Body of pancreas (tissue), 4 donors: ENCODE results near the gene PFKFB3. TPM values are rescaled to one million over a fixed set of nuclear protein-coding genes. Genes with fewer than 3 reads are reported as not detected.
"Not testable (repeated sequence)": the region's sequence is repeated elsewhere in the genome, so short reads cannot be mapped to it uniquely, and the experiment has no call there.

Experiments used
- ATAC-seq: fragments of 150-250 bp; one replicate; pipeline ENCODE4 v1.9.1; 2016
- DNase-seq, 4 donors: peaks; one replicate each; pipeline ENCODE4 v3.0.0-alpha.2; 2019
- H3K27ac ChIP-seq, 4 donors: fragments of 200-600 bp; sonication (generic); 1 replicate in 3 of 4; 2 replicates in 1 of 4; pipeline versions ENCODE4 v1.5.1 to v1.6.1; 2016 to 2019; ENCODE audit warnings: mild to moderate bottlenecking in 1 of 4, mixed read lengths in 1 of 4, moderate library complexity in 1 of 4
- H3K27me3 ChIP-seq, 2 donors: fragments of 200-600 bp; sonication (generic); one replicate each; pipeline ENCODE4 v1.6.0; 2016; ENCODE audit warnings: mild to moderate bottlenecking in 1 of 2
- H3K36me3 ChIP-seq, 2 donors: fragments of 200-600 bp; sonication (generic); replicated peaks in 1 of 2; 2 replicates each; pipeline ENCODE4 v1.5.1; 2016; ENCODE audit warnings: low read depth in 2 of 2; ENCODE audit not compliant: insufficient read depth in 1 of 2
- H3K4me1 ChIP-seq: fragments of 200-600 bp; sonication (generic); one replicate; pipeline ENCODE4 v1.6.0; 2016
- H3K4me3 ChIP-seq, 2 donors: fragments of 200-600 bp; sonication (generic); 1 replicate in 1 of 2; 2 replicates in 1 of 2; pipeline ENCODE4 v1.5.1; 2016 to 2019
- H3K9me3 ChIP-seq, 3 donors: fragments of 200-600 bp; sonication (generic); 1 replicate in 2 of 3; 2 replicates in 1 of 3; pipeline ENCODE4 v1.5.1; 2016
- POLR2A ChIP-seq, 3 donors: fragments of 450-650 bp; IDR thresholded peaks; one replicate each; pipeline ENCODE4 v1.6.1; 2016; ENCODE audit warnings: antibody characterized with exemption in 3 of 3, mild to moderate bottlenecking in 2 of 3
- WGBS, 2 donors: methylation state at CpG; one replicate each; pipeline ENCODE4 v1.1.5; 2017; 5-methylcytosine and 5-hydroxymethylcytosine counted together
- intact Hi-C: fragments of 100-400 bp; cut with DNase I; formaldehyde crosslinking; loops from one replicate; pipeline ENCODE4 v1.15.1; 2023
- total RNA-seq, 2 donors: library from RNA; depleted of rRNA; stranded (reverse); fragments of >200 nt; gene quantifications; one replicate each; pipeline ENCODE4 v1.1.0, GENCODE V29; 2016
- TF ChIP-seq, protein P1 (sequence below), 7 experiments: fragments of 450-650 bp in 4 of 7; fragments of 200-600 bp in 3 of 7; sonication (generic) in 3 of 7; IDR thresholded peaks; one replicate each; pipeline ENCODE4 v1.5.1; 2016 to 2019; ENCODE audit warnings: antibody characterized with exemption in 7 of 7

The PFKFB3 gene
- total RNA-seq, 2 donors from 2014 or later = 26.5 to 137 TPM

DNA sequence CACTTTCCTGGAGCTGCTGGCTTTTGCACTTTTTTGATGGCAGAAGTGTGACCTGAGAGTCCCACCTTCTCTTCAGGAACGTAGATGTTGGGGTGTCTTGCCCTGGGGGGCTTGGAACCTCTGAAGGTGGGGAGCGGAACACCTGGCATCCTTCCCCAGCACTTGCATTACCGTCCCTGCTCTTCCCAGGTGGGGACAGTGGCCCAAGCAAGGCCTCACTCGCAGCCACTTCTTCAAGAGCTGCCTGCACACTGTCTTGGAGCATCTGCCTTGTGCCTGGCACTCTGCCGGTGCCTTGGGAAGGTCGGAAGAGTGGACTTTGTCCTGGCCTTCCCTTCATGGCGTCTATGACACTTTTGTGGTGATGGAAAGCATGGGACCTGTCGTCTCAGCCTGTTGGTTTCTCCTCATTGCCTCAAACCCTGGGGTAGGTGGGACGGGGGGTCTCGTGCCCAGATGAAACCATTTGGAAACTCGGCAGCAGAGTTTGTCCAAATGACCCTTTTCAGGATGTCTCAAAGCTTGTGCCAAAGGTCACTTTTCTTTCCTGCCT, 31.1 kb downstream of the PFKFB3 start:
- no peak for ATAC-seq
- WGBS, 2 donors = 81 to 84% methylated on average over 10 to 11 of the region's 11 CpGs
- Histone ChIP-seq H3K27me3 (no peaks in the 10 kb centered on the region), H3K4me1 (no peaks in the 10 kb centered on the region), H3K9me3 (no peaks in the 10 kb centered on the region), H3K36me3 (peaks cover 0 to 24% of the 10 kb centered on the region in 2 donors), H3K27ac (no peak overlapping the region), H3K4me3 (no peak overlapping the region)
- TF ChIP-seq POLR2A (IDR thresholded peaks at IDR 0.05) = no peak
- TF ChIP-seq, protein P1, sequence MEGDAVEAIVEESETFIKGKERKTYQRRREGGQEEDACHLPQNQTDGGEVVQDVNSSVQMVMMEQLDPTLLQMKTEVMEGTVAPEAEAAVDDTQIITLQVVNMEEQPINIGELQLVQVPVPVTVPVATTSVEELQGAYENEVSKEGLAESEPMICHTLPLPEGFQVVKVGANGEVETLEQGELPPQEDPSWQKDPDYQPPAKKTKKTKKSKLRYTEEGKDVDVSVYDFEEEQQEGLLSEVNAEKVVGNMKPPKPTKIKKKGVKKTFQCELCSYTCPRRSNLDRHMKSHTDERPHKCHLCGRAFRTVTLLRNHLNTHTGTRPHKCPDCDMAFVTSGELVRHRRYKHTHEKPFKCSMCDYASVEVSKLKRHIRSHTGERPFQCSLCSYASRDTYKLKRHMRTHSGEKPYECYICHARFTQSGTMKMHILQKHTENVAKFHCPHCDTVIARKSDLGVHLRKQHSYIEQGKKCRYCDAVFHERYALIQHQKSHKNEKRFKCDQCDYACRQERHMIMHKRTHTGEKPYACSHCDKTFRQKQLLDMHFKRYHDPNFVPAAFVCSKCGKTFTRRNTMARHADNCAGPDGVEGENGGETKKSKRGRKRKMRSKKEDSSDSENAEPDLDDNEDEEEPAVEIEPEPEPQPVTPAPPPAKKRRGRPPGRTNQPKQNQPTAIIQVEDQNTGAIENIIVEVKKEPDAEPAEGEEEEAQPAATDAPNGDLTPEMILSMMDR (IDR thresholded peaks at IDR 0.05) = no peak
- DNase-seq = no peak
- intact Hi-C loops = no loop called here

DNA sequence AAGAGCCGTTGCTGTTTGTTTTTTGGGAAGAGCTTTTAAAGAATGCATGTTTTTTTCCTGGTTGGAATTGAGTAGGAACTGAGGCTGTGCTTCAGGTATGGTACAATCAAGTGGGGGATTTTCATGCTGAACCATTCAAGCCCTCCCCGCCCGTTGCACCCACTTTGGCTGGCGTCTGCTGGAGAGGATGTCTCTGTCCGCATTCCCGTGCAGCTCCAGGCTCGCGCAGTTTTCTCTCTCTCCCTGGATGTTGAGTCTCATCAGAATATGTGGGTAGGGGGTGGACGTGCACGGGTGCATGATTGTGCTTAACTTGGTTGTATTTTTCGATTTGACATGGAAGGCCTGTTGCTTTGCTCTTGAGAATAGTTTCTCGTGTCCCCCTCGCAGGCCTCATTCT, 31.6 kb downstream of the PFKFB3 start:
- 85 to 90% methylated on average over 12 to 13 of the region's 13 CpGs for WGBS, 2 donors
- no peak for DNase-seq
- no peak overlapping the region for H3K4me3 ChIP-seq
- intact Hi-C loops = no loop called here
- H3K27me3 ChIP-seq = no peaks in the 10 kb centered on the region
- H3K27ac ChIP-seq = no peak overlapping the region
- peaks cover 0 to 21% of the 10 kb centered on the region in 2 donors for H3K36me3 ChIP-seq
- no peak for ATAC-seq
- no peak for TF ChIP-seq POLR2A (IDR thresholded peaks at IDR 0.05)
- TF ChIP-seq, protein P1 (IDR thresholded peaks at IDR 0.05) = no peak
- no peaks in the 10 kb centered on the region for H3K4me1 ChIP-seq
- H3K9me3 ChIP-seq = no peaks in the 10 kb centered on the region

DNA sequence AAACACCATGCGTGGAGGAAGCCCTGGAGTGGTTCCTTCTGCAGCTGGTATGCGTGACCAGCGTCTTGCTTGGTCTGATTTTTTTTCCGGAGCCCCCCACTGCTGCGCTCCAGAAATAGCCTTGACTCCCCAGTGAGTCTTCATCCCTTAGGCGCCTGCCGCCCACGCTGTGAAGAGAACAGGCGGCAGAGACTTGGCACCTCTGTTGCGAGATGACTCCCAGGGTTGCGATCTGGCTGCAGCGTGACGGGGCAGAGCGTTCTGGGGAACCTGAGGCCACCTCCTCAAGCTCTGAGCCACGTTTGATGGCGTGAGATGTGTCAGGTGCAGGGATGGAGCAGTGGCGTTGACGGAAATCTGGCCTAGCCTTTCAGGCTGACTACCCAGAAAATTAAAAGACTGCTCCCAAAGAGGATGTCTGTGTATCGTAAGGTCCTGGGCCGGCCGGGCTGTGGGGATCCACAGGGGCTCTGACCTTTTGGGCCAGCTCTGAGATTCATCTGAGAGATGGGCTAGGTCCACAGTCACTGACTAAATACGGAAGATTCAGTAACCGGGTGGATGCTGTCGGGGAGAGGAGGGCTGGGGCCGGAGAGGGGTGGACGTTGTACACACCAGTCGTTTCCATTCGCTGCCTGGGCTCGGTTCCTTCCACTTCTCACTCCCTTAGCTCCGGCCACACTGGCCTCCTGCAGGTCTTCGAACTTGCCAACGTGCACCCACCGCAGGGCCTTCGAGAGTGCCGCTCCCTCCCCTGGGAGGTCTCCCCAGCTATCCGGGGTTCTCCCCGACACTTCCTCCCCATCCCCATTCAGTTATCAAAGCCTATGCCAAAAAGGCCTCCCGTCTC, 33.8 kb downstream of the PFKFB3 start:
- TF ChIP-seq, protein P1 (IDR thresholded peaks at IDR 0.05) = no peak
- no peak for TF ChIP-seq POLR2A (IDR thresholded peaks at IDR 0.05)
- DNase-seq = no peak
- intact Hi-C loops = no loop called here

DNA sequence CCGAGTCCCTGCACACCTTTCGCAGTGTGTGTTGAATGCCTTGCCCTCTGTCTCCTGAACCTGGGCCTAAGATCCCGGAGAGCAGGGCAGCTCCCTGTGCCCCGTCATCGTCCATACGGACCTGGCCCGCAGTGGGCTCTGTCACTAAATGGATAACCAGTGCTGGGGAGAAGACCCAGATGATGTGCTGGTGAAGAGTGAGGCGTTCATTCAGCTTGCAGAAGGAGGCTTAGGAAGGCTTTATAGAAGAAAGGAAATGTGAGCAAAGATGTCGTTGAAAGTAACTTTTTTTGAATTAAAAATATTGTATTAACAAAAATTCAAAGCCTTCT, 34.4 kb downstream of the PFKFB3 start:
- no peak for TF ChIP-seq POLR2A (IDR thresholded peaks at IDR 0.05)
- TF ChIP-seq, protein P1 (IDR thresholded peaks at IDR 0.05) = no peak
- no peak overlapping the region for H3K27ac ChIP-seq
- intact Hi-C loops = no loop called here
- DNase-seq (no peak), ATAC-seq (no peak)
- H3K4me3 ChIP-seq = no peak overlapping the region
- H3K27me3 ChIP-seq = no peaks in the 10 kb centered on the region
- no peaks in the 10 kb centered on the region for H3K9me3 ChIP-seq
- no peaks in the 10 kb centered on the region for H3K4me1 ChIP-seq
- 86 to 94% methylated on average over 9 of the region's 9 CpGs for WGBS, 2 donors
- peaks cover 0 to 8% of the 10 kb centered on the region in 2 donors for H3K36me3 ChIP-seq

More for the DNA sequence above, 33.8 kb downstream of the PFKFB3 start:
- Histone ChIP-seq H3K27me3 (no peaks in the 10 kb centered on the region), H3K4me3 (no peak overlapping the region), H3K36me3 (peaks cover 0 to 8% of the 10 kb centered on the region in 2 donors), H3K4me1 (no peaks in the 10 kb centered on the region), H3K27ac (no peak overlapping the region), H3K9me3 (no peaks in the 10 kb centered on the region)
- WGBS, 2 donors = 85 to 89% methylated on average over 38 of the region's 38 CpGs
- no peak for ATAC-seq

DNA sequence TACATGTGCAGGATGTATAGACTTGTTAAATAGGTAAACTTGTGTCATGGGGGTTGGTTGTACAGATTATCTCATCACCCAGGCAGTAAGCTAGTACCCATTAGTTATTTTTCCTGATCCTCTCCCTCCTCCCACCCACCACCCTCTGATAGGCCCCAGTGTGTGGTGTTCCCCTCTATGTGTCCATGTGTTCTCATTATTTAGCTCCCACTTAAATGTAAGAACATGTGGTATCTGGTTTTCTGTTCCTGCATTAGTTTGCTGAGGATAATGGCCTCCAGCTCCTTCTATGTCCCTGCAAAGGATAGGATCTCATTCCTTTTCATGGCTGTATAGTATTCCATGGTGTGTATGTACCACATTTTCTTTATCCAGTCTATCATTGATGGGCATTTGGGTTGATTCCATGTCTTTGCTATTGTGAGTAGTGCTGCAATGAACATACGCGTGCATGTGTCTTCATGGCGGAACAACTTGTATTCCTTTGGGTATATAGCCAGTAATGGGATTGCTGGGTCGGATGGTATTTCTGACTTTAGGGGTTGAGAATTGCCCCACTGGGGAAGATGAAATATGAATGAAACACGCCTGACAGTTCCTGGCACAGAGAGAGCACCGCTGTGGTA, 36.0 kb downstream of the PFKFB3 start:
- H3K27ac ChIP-seq, H3K9me3 ChIP-seq, H3K4me3 ChIP-seq, intact Hi-C loops, H3K4me1 ChIP-seq, ATAC-seq, DNase-seq, H3K36me3 ChIP-seq, H3K27me3 ChIP-seq: not testable (repeated sequence)
- 89 to 90% methylated on average over 6 of the region's 6 CpGs for WGBS, 2 donors
